DND-41 (cell line): Measurements from ENCODE around the gene IGF2.

Experiments used
- EZH2 ChIP-seq: IDR thresholded peaks from 3 replicates; pipeline ENCODE4 v1.6.1; 2012; ENCODE audit warnings: borderline replicate concordance, low read depth, mild to moderate bottlenecking, moderate library complexity, low read length, inconsistent platforms; ENCODE audit not compliant: severe bottlenecking
- TF ChIP-seq, protein P1 (sequence below): IDR thresholded peaks from 2 replicates; pipeline ENCODE4 v1.5.1; 2012; ENCODE audit warnings: borderline replicate concordance, low read length, moderate library complexity, mild to moderate bottlenecking; ENCODE audit not compliant: poor library complexity, severe bottlenecking; ENCODE audit errors: extremely low read depth

DNA sequence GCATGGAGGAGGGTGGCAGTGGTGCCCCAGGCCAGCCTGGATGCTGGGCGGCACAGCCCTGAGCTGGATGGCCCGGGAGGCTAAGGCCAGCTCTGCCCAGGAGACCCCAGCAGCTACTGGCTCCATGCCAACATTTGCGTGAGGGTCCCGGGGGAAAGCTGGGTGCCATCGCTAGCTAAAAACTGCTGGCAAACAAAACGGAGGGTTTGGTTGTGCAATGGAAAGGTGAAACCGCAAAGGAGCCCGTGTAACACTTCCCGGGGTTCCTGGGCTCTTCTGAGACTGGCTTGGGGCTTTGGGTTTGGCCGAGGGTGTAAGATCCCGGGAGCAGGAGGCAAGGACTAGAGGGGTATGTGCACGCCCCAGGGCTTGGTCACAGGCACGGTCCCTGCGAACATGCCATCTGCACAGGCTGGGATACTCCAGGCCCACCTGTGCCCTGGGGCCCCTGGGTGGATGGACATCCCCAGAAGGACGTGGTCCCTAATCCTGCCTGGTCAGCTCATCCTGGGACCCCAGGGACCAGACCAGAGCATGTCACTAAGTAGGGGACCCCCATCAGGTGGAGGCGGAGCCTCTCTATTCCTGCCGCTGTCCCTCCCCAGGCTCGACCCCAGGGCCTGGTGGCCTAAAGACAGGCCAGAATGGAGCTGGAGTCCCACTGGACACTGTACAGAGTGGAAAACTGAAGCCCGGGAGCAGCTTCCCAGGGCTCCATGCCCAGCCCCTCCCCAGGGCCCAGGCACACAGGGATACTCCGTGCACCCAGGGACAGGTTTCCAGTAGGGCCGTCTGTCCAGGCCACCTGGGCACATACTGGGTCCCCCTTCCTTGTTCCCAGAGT lies 44.6 kb downstream of the IGF2 start:
- TF ChIP-seq, protein P1, sequence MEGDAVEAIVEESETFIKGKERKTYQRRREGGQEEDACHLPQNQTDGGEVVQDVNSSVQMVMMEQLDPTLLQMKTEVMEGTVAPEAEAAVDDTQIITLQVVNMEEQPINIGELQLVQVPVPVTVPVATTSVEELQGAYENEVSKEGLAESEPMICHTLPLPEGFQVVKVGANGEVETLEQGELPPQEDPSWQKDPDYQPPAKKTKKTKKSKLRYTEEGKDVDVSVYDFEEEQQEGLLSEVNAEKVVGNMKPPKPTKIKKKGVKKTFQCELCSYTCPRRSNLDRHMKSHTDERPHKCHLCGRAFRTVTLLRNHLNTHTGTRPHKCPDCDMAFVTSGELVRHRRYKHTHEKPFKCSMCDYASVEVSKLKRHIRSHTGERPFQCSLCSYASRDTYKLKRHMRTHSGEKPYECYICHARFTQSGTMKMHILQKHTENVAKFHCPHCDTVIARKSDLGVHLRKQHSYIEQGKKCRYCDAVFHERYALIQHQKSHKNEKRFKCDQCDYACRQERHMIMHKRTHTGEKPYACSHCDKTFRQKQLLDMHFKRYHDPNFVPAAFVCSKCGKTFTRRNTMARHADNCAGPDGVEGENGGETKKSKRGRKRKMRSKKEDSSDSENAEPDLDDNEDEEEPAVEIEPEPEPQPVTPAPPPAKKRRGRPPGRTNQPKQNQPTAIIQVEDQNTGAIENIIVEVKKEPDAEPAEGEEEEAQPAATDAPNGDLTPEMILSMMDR = no peak
- TF ChIP-seq EZH2 = no peak
